Activated T-cell treated with anti-CD3 and anti-CD28 coated beads, Interleukin-2, amount 50 U/mL, for 24 hours (primary cell): Measurements from ENCODE around the gene TBC1D1.
"Not testable (repeated sequence)": the region's sequence is repeated elsewhere in the genome, so short reads cannot be mapped to it uniquely, and the experiment has no call there.

Experiments used
- DNase-seq: peaks from one replicate; pipeline ENCODE4 v3.0.0-alpha.2; 2020
- H3K27ac Mint-ChIP-seq: 2 replicates; pipeline ENCODE4 v1.8.0; 2020; ENCODE audit warnings: mild to moderate bottlenecking, mixed read lengths
- H3K27me3 Mint-ChIP-seq: 2 replicates; pipeline ENCODE4 v1.8.0; 2020; ENCODE audit warnings: mixed read lengths
- H3K36me3 Mint-ChIP-seq: 2 replicates; pipeline ENCODE4 v1.8.0; 2020; ENCODE audit warnings: low read depth, mixed read lengths
- H3K4me1 Mint-ChIP-seq: 2 replicates; pipeline ENCODE4 v1.8.0; 2020; ENCODE audit warnings: low read depth, mixed read lengths
- H3K4me3 Mint-ChIP-seq: 2 replicates; pipeline ENCODE4 v1.8.0; 2020; ENCODE audit warnings: mild to moderate bottlenecking, moderate library complexity, mixed read lengths
- H3K9me3 Mint-ChIP-seq: 2 replicates; pipeline ENCODE4 v1.8.0; 2020; ENCODE audit warnings: mixed read lengths

TBC1D1 gene

GRCh38 chr4:37958932-37959331, 68.0 kb downstream of the TBC1D1 start:
- Mint-ChIP-seq H3K4me1 (peaks cover 16% of the 10 kb centered on the region), H3K9me3 (no peaks in the 10 kb centered on the region), H3K27ac (no peak overlapping the region), H3K36me3 (no peaks in the 10 kb centered on the region), H3K27me3 (no peaks in the 10 kb centered on the region), H3K4me3 (no peak overlapping the region)
- DNase-seq = no peak

- Mint-ChIP-seq H3K27me3 (no peaks in the 10 kb centered on the region), H3K9me3 (no peaks in the 10 kb centered on the region), H3K4me1 (peaks cover 6% of the 10 kb centered on the region), H3K4me3 (no peak within 1 kb of the TSS), H3K27ac (no peak within 1 kb of the TSS), H3K36me3 (no peaks in the 10 kb centered on the region)
- DNase-seq = no peak
Observed at GRCh38 chr4:37960098-37960497, 69.2 kb downstream of the TBC1D1 start, which contains the start of gene PTTG2. Gene PTTG2, plus strand, starts transcription at chr4:37960398. Its CDS starts 37 bp downstream, at chr4:37960435.

- no peak overlapping the region for H3K4me3 Mint-ChIP-seq
- peaks cover 6% of the 10 kb centered on the region for H3K4me1 Mint-ChIP-seq
- no peak overlapping the region for H3K27ac Mint-ChIP-seq
- H3K9me3 Mint-ChIP-seq = no peaks in the 10 kb centered on the region
- DNase-seq = no peak
- no peaks in the 10 kb centered on the region for H3K27me3 Mint-ChIP-seq
- H3K36me3 Mint-ChIP-seq = no peaks in the 10 kb centered on the region
Observed at GRCh38 chr4:37960679-37961450, 70.0 kb downstream of the TBC1D1 start.

GRCh38 chr4:37964734-37965457, 74.0 kb downstream of the TBC1D1 start:
- H3K4me1 Mint-ChIP-seq = peaks cover 16% of the 10 kb centered on the region
- H3K4me3 Mint-ChIP-seq = no peak overlapping the region
- DNase-seq = no peak
- H3K36me3 Mint-ChIP-seq = no peaks in the 10 kb centered on the region
- no peak overlapping the region for H3K27ac Mint-ChIP-seq
- no peaks in the 10 kb centered on the region for H3K9me3 Mint-ChIP-seq
- no peaks in the 10 kb centered on the region for H3K27me3 Mint-ChIP-seq

- no peak overlapping the region for H3K4me3 Mint-ChIP-seq
- H3K27ac Mint-ChIP-seq = no peak overlapping the region
- H3K4me1 Mint-ChIP-seq = peaks cover 20% of the 10 kb centered on the region
Observed at GRCh38 chr4:37966044-37966443, 75.2 kb downstream of the TBC1D1 start.

GRCh38 chr4:37967736-37968135, 76.9 kb downstream of the TBC1D1 start:
- H3K27me3 Mint-ChIP-seq = no peaks in the 10 kb centered on the region
- no peak for DNase-seq
- peaks cover 20% of the 10 kb centered on the region for H3K4me1 Mint-ChIP-seq
- H3K27ac Mint-ChIP-seq = no peak overlapping the region
- H3K36me3 Mint-ChIP-seq = no peaks in the 10 kb centered on the region
- H3K4me3 Mint-ChIP-seq = no peak overlapping the region
- no peaks in the 10 kb centered on the region for H3K9me3 Mint-ChIP-seq

More at GRCh38 chr4:37966044-37966443, 75.2 kb downstream of the TBC1D1 start:
- DNase-seq = no peak
- no peaks in the 10 kb centered on the region for H3K36me3 Mint-ChIP-seq
- no peaks in the 10 kb centered on the region for H3K9me3 Mint-ChIP-seq
- no peaks in the 10 kb centered on the region for H3K27me3 Mint-ChIP-seq

- no peak overlapping the region for H3K27ac Mint-ChIP-seq
- no peak overlapping the region for H3K4me3 Mint-ChIP-seq
- no peaks in the 10 kb centered on the region for H3K27me3 Mint-ChIP-seq
- H3K9me3 Mint-ChIP-seq = no peaks in the 10 kb centered on the region
- peaks cover 29% of the 10 kb centered on the region for H3K4me1 Mint-ChIP-seq
- no peak for DNase-seq
- H3K36me3 Mint-ChIP-seq = no peaks in the 10 kb centered on the region
Observed at GRCh38 chr4:37968747-37969146, 77.9 kb downstream of the TBC1D1 start.

- H3K4me3 Mint-ChIP-seq = no peak overlapping the region
- H3K27me3 Mint-ChIP-seq = no peaks in the 10 kb centered on the region
- DNase-seq = peak; percentile 56
- no peaks in the 10 kb centered on the region for H3K36me3 Mint-ChIP-seq
- H3K27ac Mint-ChIP-seq = no peak overlapping the region
- H3K4me1 Mint-ChIP-seq = peaks cover 26% of the 10 kb centered on the region
- H3K9me3 Mint-ChIP-seq = no peaks in the 10 kb centered on the region
Observed at GRCh38 chr4:37970702-37971101, 79.8 kb downstream of the TBC1D1 start.

- Mint-ChIP-seq H3K27ac (no peak overlapping the region), H3K36me3 (no peaks in the 10 kb centered on the region), H3K27me3 (no peaks in the 10 kb centered on the region), H3K4me1 (peaks cover 22% of the 10 kb centered on the region), H3K9me3 (no peaks in the 10 kb centered on the region), H3K4me3 (no peak overlapping the region)
- no peak for DNase-seq
Observed at GRCh38 chr4:37971202-37971601, 80.3 kb downstream of the TBC1D1 start.

GRCh38 chr4:37973441-37973840, 82.6 kb downstream of the TBC1D1 start:
- Mint-ChIP-seq H3K27ac (peak overlapping the region; percentile 5), H3K9me3 (no peaks in the 10 kb centered on the region), H3K4me3 (no peak overlapping the region), H3K27me3 (no peaks in the 10 kb centered on the region), H3K4me1 (peaks cover 30% of the 10 kb centered on the region), H3K36me3 (no peaks in the 10 kb centered on the region)
- DNase-seq = no peak

- not testable (repeated sequence) for DNase-seq, H3K9me3 Mint-ChIP-seq, H3K27ac Mint-ChIP-seq, H3K4me3 Mint-ChIP-seq, H3K27me3 Mint-ChIP-seq, H3K36me3 Mint-ChIP-seq
- peaks cover 44% of the 10 kb centered on the region for H3K4me1 Mint-ChIP-seq
Observed at GRCh38 chr4:37975321-37975822, 84.5 kb downstream of the TBC1D1 start.

- no peaks in the 10 kb centered on the region for H3K9me3 Mint-ChIP-seq
- H3K4me3 Mint-ChIP-seq = peak overlapping the region; percentile 74
- no peaks in the 10 kb centered on the region for H3K27me3 Mint-ChIP-seq
- H3K27ac Mint-ChIP-seq = peak overlapping the region; percentile 84
- H3K36me3 Mint-ChIP-seq = no peaks in the 10 kb centered on the region
- no peak for DNase-seq
- H3K4me1 Mint-ChIP-seq = peaks cover 45% of the 10 kb centered on the region
Observed at GRCh38 chr4:37976507-37976906, 85.6 kb downstream of the TBC1D1 start.

GRCh38 chr4:37976991-37977470, 86.1 kb downstream of the TBC1D1 start:
- H3K27me3 Mint-ChIP-seq = no peaks in the 10 kb centered on the region
- no peaks in the 10 kb centered on the region for H3K9me3 Mint-ChIP-seq
- peaks cover 51% of the 10 kb centered on the region for H3K4me1 Mint-ChIP-seq
- no peaks in the 10 kb centered on the region for H3K36me3 Mint-ChIP-seq
- H3K27ac Mint-ChIP-seq = peak overlapping the region; percentile 84
- DNase-seq = peak; percentile 77
- peak overlapping the region; percentile 82 for H3K4me3 Mint-ChIP-seq

GRCh38 chr4:37977471-37978247, 86.8 kb downstream of the TBC1D1 start:
- Mint-ChIP-seq H3K36me3 (no peaks in the 10 kb centered on the region), H3K4me3 (peak overlapping the region; percentile 82), H3K27me3 (no peaks in the 10 kb centered on the region), H3K27ac (peak overlapping the region; percentile 93), H3K4me1 (peaks cover 56% of the 10 kb centered on the region), H3K9me3 (no peaks in the 10 kb centered on the region)
- DNase-seq = peak; percentile 81
